HG02938 (cell line): ENCODE data around the gene TGM6.

Source experiments
- ATAC-seq: cut with Tn5 transposase; IDR thresholded peaks from one replicate; pipeline ENCODE4 v1.9.1; 2021; ENCODE audit warnings: mild to moderate bottlenecking, moderate library complexity; ENCODE audit not compliant: unreplicated experiment

The TGM6 gene

DNA sequence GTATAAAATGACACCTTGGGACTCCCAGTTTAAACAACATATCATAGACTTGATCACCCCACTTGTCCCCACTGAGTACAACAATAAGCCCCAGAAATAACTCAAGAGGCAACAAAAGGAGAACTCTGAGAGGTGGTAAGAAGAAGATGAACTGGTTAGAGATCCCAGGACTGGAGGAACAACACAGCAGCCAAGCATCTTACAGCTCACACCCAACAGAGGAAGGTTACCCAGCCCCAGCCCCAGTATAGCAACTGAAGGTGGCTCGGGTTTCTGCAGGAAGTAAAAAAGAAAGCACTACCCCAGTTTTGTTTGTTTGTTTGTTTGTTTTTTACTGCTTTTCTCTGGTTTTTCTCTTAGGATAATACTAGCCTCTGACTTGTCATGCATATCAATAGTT is 17.1 kb upstream of the TGM6 start:
- ATAC-seq: no peak

DNA sequence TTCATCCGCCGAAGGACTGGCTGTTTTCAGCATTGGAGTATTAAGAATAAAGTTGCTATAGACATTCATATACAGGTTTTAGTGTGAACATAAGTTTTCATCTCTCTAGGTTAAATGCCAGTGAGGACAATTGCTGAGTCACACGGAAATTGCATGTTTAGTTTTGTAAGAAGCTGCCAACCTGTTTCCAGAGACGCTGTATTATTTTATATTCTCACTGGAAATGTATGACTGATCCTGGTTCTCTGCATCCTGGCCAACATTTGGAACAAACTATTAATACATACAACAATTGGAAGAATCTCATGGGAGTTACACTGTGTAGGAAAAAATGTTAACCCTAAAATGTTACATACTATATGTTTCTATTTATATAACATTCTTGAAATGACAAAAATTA is 16.7 kb upstream of the TGM6 start:
- no peak for ATAC-seq

DNA sequence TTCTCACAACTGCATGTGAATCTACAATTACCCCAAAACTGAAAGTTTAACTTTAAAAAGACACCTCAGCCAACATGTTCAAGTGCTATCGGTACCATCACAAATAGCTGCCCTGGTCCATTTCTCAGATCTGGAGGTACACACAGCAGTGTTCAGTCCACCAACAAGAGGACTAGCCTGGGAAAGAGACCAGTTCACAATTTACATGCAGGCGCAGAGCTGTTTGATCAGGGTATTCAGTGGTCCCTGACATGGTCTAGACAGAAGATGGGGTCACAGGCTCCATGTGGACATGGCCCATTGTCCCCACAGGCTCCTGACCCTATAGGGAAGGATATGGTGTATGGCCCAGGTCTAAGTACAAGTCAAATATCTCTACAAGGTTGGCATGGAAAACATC is 15.6 kb upstream of the TGM6 start:
- no peak for ATAC-seq

DNA sequence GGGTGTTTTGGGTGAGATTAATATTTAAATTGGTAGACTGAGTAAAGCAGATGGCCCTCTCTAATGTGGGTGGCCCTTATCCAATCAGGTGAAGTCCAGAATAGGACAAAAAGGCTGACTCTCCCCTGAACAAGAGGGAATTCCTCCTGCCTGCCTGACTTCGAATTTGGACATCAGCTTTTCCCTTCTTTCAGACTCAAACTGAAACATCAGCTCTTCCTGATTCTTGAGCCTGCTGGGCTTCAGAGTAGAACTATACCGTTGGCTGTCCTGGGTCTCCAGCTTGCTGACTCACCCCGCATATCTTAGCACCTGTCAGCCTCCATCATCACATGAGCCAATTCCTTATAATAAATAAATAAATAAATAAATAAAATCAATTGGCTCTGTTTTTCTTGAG is 15.0 kb upstream of the TGM6 start:
- ATAC-seq: no peak

DNA sequence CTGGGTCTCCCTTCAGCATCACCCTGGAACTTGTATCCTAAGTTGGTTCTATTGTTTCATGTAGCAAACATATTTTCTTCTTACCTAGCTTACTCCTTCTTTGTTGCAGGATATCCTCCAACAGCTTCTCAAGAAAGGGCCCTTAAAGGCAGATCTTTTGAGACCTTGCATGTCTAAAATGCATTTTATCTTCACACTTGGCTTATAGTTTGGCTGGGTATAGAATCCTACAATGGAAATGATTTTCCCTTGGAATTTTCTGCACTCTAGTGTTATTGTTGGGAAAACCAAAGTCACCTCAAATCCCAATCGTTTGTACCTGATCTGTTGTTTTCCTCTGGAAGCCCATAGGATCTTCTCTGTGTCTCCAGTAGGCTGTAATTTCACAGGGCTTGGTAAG is 12.1 kb upstream of the TGM6 start:
- ATAC-seq: no peak

DNA sequence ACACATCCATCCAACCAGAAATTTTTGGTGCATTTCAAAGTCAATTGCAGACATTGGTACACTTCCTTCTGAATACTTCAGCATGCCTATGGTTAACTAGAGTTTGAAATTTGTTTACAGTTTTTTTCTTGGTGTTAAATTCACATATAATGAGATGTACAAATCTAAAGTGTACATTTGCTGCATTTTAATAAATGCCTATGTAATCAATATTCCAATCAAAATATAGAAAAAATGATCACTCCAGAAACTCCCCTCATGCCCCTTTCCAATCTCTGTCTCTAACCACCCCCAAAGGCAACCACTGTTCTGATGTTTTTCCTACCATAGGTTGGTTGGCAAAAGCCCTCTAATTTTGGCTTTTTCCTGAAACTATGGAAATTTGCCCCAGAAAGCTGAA is 7.6 kb upstream of the TGM6 start:
- ATAC-seq: no peak

DNA sequence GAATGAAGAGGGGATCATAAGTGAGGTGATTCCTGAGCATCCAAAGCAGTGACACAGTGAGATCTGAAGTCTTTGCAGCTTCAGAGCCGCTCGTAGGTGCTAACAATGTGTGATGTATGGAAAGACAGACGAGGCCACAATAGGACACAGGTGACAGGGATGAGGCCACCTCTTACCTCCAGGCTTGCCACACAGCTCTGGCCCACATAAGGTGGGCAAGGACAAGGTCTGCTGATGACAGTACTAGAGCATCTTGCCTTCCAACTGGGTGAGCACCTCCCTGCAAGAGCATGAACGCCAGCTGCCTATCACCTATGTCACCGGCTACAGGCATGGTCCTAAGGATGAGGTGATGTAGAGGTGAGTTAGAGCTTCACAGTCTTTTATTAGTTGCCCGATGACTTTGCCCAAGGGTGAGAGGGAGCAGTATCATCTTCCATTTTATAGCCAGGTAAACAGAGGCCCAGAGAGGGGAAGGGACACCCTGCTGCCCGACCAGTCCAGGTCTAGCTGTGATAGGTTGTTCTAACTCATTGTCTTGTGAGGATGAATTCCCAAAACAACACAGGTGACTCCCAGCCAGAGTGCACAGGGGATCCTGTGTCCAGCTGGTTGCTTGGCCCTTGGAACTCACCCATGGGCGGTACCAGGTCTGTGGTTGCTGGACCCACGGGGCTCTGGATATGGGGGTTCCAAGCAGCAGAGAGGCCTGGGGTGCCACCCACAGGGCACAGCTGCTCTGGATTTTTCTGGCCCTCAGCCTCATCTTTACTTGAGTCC is 6.2 kb upstream of the TGM6 start:
- no peak for ATAC-seq

DNA sequence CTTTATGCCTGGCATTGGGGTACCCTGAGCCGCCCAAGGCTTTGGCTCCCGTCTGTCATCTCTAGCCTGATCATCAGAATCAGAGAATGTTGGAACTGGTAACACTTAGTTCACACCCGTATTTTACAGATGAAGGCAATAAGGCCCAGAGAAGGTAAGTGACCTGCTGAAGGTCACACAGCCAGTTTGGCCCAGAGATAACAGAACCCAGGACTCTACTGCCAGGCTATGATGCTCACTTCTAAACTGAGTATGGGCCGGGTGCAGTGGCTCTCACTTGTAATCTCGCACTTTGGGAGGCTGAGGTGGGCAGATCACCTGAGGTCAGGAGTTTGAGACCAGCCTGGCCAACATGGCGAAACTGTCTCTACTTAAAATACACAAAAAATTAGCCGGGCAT is 1.8 kb upstream of the TGM6 start:
- no peak for ATAC-seq

DNA sequence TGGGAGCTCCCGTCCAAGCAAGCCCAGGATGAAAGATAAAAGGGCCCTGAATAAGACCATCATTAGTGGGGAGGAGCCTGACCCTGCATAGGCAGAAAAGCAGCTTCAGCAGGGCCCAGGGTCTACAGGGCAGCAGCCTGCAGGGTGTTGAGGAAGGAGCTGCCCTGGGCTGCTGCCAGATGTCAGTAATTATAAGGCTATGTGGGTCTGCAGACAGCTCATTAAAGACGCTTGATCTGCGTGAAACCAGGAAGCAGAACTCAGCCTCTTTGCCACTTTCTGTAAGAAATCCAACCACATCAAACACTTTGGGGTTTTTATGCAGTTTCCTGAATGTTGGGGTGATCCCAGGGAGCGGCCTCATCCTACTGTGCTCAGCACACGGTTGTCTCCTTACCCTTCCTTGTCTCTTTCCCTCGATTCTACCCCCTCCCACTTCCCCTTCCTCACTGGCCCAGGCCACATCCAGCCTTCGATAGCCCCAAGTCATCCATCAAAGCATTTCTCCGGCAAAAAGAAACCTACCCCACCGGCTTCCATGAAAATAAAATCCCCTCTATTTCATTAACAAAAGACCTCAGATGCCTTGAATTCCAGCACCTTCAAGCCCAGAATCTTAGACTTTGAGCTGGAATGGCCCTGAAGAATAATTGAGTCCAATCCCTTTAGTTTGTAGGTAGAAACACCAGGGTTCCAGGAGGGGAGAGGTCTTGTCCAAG is 1.0 kb upstream of the TGM6 start:
- ATAC-seq: no peak

DNA sequence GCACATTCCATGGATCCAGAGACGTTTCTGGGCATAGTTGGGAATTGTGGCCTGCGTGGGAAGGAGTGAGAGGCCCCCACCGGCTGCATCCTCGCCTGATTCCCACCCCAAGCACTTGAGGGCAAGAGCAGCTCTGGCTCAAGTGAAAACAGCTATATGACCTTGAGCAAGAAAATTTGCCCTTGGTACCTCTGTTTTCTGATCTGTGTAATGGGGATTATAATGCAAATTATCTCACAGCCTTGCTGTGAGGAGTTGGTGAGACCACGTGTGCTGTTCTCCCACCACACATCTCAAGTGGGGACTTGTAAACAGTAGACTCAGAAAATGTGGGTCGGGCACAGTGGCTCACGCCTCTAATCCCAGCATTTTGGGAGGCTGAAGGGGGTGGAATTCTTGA is 602 bp downstream of the TGM6 start:
- no peak for ATAC-seq

DNA sequence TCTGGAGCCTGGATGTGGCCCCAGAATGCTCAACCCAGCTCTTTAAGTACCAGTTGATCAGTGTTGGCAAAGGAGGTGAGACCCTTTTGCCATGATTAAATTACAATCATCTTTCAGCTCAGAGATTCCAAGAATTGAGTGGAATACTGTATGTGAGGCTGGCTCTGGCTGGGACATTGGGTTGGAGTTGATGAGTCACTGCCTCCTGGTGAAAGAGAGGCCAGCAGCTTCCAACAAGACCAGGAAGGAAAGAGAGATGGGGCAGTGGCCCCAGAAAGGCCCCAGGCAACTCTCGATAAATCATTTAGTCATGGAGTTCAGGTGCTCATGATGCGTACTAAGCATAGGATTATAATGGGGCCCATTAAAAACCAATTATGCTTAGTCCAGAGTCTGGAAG is 2.1 kb downstream of the TGM6 start:
- ATAC-seq: no peak

DNA sequence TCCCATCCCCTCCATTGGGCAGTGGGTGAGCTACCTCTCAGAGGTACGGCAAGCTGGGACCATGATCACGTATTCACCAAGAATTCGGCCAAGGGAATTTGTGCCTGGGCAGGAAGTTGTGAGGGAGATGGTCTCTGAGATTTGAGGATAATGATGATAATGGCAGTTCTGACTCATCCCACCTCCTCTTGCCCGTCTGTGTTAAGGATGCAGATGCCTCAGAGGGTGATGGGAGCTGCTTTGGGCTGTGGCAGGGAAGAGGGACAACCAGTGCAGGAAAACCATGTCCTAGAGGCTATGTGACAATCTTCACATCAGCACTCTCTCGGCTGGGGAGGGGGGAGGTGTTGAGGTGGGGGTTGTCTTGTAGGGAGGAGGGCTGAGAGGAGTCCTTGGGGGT is 4.3 kb downstream of the TGM6 start:
- ATAC-seq: no peak

DNA sequence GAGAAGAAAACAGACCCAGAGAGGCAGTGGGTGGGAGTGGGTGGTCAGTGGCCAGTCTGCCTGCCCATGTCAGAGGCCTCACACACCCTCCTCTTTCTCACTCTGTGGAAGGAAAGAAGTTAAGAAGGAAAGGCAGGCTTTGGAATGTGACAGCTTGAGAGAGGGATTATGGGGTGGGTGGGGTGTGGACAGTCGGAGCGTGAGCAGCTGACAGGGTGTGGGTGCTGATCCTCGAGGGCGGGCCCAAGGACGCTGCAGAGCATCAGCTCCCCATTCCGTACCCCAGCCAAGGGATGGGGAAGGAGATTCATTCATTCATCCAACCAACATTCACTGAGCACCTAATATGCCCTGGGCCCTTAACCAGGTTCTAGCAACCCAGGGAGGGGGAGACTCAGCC is 4.8 kb downstream of the TGM6 start:
- ATAC-seq: no peak

DNA sequence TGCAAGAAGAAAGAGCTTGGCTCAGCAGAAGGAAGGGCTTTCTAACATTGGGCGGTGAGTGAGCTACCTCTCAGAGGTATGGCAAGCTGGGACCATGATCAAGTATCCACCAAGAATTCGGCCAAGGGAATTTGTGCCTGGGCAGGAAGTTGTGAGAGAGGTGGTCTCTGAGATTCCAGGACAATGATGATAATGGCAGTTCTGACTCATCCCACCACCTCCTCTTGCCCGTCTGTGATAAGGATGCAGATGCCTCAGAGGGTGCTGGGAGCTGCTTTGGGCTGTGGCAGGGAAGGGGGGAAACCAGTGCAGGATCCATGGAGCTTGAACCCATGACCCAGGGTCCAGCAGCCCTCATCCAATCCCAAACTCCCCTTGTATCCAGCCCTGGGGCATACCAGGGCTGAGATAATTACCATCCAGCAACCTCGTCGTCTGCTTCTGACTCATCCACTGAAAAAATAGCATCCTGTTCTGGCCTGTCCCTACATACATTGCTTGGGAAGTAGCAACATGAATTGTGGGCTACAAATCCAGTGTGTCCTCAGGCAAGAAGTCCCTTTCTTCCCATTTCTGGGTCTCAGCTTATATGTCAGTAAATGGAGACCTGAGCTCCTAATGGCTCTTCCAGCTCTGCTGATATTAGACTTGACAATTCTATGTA is 5.9 kb downstream of the TGM6 start:
- ATAC-seq: no peak

DNA sequence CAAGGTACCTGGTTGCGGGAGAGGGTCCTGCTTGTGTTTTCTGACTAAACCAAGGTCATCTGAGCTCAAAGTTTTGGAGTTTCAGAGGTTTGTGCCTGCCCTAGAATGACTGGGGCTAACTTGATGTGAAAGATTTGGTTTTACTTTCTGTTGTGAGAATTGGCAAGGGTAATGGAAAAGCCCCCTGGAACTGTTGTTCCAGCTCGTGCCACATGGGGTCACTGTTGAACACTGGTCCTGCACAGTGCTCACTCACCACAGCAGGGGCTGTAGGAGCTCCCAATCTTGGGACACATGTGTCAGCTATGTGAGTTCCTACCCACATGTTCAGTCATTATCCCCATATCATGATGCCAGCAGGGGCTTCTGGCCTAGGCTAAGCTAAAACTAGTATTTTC is 6.5 kb downstream of the TGM6 start:
- no peak for ATAC-seq

DNA sequence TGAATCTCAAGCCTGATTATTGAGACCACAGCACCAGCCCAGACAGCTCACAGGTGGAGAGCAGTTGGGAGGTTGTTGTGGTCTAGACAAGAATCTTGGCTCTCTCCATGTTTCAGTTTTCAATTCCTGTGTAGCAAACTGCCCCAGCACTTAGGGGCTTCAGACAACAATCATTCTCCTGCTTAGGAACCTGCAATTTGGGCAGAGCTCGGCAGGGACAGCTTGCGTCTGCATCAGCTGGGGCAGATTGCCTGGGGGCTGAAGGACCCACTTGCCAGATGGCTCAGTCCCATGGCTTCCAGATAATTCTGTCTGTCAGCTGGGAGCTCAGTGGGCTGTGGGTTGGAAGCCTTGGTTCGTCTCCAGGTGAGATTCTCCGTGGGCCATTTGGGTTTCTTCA is 6.9 kb downstream of the TGM6 start:
- ATAC-seq: no peak

DNA sequence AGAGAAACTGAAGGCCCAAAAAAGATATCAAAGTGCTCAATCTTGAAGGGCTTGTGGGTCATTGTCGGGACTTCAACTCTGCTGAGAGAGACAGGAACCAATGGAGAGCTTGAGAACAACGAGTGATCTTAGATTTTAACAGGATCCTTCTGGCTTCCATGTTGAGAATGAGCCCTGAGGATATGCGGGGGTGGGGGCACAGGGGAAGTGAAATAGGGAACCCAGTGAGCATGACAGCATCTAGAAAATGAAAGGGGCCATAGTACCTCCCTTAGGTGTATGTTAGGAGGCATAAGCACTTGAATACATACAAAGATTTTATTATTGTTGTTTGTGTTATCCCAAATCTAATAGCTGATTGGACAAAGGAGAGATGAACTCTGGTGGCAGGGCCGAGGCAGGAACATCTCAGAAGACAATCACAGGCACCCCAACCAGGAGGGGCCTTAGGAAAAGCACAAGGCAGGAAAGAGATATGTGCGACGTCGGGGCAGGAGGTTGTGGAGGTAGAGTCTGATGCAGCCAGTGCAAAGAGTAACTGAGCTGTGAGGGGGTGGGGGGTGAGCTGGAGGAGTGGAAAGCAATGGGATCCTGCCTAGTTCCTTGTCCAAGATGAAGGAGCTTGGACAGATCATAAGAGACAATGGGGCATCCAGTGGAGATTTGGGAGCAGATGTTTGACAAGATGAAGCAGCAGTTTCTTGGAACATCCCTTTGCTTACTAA is 10.4 kb downstream of the TGM6 start:
- no peak for ATAC-seq

DNA sequence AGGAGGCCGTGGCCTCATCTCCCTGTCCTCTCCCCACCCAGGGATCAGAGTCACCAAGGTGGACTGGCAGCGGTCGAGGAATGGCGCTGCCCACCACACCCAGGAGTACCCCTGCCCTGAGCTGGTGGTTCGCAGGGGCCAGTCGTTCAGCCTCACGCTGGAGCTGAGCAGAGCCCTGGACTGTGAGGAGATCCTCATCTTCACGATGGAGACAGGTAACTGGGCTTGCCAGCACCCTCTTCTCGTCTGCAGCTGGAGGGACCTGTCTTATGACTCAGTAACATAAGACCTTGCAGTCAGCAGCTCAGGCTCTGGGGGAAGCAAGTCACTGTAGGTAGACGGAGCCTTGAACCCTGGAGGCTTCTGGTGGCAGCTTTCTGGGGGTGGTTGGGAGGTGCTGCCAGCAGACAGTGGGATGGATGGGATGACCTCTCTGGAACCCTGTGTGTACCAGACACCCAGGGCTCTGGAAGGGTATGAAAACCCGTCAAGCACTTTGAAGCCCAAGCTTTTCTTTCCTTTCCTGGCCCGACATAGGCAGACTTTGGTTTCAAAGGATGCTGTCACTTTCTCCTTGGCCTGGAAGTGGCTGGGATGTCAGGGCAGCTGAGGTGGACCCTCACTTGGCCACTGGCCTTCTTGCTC is 13.8 kb downstream of the TGM6 start:
- no peak for ATAC-seq

DNA sequence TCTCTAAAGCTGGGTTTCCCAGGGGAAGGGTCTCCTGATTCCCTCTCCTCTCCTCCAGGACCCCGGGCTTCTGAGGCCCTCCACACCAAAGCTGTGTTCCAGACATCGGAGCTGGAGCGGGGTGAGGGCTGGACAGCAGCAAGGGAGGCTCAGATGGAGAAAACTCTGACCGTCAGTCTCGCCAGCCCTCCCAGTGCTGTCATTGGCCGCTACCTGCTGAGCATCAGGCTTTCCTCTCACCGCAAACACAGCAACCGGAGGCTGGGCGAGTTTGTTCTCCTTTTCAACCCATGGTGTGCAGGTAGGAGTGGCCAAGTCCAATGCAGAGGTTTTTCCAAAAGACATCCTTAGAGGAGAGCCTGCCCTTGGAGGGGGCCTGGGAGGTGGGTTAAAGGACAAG is 14.4 kb downstream of the TGM6 start:
- ATAC-seq: no peak

DNA sequence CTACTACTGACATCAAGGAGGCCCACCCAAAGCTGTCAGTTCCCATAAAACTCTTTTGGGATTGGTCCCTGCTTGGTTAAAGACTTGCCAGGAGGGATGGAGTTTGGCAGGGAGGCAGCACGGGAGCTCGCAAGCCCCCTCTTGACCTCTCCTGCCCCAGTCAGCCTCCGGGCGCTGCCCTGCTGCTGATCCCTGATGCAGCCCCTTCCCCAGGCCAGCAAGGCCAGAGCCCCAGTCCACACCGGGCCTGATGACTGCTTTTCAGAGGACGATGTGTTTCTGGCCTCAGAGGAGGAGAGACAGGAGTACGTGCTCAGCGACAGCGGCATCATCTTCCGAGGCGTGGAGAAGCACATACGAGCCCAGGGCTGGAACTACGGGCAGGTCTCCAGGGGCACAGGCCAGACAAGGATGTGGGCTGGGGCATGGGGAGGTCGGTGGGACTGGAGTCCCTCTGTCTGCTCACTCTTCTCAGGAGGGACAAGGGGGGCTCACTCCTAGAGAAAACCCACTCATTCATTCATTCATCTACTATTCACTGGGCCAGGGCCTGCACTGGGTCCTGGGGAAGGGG is 15.6 kb downstream of the TGM6 start:
- ATAC-seq: no peak

DNA sequence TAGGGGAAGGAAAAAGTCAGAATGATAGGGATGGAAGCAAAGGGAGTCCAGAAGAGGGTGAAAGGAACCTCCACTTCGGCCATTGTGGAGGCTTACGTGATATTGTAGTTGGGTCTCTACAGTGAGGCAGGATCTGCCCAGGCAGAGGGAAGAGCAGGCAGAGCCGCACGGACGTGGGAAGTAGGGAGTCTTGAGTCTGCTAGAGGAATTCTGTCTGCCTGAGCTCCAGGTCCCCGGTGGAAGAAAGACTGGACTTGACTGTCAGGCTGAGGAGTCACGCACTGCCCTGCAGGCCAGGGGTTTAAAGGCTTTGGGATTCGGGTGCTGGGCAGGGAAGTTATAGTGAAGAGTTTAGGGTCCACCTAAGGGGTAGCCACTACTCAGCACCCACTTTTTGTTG is 16.4 kb downstream of the TGM6 start:
- ATAC-seq: no peak
